8988T (cell line): ENCODE results near the gene KLHL17.

Experiments used
- DNase-seq: peaks from one replicate; pipeline ENCODE4 v3.0.0; 2011

The KLHL17 gene

DNA sequence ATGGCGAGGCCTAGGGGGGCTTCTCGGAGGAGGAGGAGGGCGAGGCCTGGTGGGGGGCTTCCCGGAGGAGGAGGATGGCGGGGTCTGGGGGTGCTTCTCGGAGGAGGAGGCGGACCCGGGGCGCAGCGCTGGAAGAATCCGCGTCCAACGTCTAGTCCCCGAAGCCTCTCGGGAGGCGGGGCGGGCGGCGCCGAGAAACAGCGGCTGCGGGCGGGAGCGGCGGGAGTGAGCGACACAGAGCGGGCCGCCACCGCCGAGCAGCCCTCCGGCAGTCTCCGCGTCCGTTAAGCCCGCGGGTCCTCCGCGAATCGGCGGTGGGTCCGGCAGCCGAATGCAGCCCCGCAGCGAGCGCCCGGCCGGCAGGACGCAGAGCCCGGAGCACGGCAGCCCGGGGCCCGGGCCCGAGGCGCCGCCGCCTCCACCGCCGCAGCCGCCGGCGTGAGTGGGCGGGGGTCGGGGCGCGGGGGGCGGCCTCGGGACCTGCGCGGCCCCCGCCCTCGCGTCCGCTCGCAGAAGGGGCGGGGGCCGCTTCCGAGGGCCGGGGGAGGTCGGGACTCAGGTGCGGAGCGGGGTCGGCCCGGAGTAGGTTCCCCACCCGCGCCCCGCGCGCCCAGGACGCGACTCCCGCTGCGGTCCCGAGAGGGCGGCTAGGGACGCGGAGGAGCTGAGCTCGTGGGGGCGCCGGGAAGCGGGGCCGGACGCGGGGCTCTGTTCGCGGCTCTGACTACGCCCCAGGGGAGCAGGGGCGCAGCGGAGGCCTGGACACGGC, at the start of gene KLHL17:
Gene KLHL17 (plus strand): TSS at position 222 of the 769 bp plus-strand sequence. CDS start 110 bp downstream, at position 332.
- DNase-seq: peak; percentile 91

DNA sequence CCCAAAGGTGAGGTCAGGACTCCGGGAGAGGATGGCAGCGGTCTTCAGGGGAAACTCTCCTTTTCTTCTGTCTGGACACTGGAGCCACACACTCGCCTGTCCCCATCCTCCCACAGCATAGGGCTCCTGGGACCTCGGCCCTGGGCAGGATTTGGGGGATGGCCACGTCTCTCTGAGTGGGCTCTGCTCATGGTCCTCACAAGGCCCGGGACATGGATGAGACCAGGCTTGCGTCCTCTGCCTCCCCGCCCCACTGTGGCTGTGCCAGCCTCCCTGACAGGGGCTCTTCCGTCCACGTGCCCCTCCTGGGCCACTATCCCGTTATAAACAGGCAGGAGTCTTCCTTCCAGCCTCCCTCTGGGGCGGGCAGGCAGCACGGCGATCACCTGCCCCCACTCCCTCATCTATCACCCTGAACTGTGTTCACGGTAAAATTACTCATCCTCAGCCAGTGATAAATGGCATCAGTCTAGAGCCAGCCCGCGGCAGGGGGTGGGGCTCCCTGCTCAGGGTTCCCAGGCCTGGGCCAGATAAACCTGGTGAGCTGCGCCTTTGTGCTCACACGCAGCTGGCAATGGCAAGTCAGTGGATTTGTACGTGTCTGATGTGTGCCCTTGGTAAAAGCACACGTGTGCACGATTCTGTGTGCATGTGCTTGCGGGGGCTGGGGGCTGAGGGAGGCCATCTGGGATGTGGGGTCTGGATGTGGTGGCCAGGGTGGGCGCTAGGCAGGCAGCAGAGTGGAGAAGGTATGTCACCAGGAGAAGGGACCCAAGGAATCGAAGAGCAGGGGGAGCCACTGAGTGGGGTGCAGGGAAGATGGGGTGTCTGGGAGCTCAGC, 49.3 kb upstream of the KLHL17 start:
- DNase-seq: peak; percentile 8

DNA sequence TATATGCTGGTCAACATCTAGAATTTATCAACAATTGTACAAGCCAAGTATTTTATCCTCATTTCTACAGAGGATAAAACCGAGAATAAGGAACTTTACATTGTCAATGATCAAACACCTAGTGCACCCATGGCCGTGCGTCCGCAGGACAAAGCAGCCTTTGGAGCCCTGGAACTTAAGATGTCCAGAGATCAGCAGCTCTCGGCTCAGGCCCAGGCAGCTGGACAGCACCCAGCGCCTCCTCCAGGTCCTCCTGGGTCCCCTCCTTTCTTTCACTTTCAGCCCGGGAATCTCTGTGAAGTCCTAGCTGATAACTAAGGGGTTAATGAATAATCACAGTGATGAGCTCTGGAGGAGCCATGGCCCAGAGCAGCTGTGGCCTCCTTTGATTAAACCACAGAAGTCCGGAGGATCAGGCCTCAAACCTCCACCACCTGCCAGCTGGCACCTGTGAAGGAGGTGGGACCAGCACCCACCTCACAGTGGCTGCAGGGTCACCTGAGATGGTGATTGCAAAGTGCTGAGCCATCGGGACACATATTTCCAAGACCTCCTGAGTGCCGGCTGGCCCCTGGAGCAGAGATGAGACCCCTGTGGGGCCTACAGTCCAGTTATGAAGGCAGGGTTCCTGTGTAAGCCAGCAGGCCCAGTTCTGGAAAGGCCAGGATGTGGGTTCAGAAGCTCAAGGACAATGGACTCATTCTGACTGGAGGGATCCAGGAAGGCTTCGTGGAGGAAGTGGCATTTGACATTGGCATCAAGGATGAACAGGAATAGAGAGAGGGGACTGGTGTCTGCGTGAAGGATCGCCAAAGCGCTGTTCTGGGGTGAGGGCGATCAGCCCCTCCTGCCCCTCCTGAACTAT, 48.3 kb upstream of the KLHL17 start:
- DNase-seq: peak; percentile 9

DNA sequence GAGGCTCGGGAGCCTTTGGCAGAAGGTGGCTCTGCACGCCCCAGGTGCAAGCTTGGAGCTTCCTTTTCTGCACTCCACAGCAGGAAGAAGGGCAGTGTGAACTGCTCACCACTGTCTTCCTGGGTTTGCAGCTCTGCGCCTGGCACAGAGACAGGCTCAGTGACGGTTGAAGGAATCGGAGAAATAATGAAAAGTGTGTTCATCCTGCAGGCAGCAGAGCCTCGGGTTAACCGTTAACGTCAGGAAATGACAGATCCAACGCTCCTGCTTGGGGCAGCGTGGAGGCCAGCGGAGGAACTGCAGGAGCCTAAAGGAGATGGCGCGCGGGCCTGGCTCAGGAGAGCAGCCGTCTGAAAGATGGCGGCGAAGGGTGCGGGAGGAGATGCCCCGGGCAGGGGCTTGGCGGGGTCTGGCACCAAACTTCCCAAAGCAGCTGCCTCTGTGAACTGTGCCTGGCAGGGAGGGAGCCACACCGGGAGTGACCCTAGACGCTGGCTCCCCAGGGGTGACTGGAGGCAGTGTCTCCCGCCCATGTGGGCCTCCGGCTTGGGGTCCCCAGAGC, 47.6 kb upstream of the KLHL17 start:
- no peak for DNase-seq

DNA sequence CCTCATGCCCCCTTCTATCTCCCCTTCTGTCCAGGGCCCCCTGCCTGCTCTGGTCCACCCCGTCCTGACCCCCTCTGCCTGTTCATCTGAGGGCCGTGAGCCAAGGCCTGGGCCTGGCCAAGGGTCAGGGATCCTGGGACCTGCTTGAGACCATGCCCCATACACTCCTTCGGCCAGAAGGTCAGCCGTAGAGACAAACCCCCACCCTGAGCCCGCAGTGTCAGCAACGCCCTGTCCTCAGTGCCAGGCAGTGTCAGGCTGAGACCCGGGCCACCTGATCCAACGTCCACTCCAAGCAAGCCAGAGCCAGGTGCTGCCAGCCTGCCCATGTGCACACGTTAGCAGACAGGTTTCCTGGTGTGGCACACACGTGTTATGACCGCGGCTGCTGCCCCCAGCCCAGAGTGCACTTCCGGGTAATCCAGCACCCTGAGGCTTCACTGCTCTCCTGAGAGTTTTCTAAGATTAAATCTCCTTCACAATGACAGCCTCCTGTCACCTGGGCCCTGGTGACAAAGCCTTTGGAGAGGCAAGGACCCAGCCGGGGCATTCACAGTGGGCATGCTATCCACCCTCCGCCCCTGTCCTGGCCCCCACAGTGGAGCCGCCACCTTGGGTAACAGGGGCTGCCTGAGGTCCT, 46.8 kb upstream of the KLHL17 start:
- DNase-seq: no peak

DNA sequence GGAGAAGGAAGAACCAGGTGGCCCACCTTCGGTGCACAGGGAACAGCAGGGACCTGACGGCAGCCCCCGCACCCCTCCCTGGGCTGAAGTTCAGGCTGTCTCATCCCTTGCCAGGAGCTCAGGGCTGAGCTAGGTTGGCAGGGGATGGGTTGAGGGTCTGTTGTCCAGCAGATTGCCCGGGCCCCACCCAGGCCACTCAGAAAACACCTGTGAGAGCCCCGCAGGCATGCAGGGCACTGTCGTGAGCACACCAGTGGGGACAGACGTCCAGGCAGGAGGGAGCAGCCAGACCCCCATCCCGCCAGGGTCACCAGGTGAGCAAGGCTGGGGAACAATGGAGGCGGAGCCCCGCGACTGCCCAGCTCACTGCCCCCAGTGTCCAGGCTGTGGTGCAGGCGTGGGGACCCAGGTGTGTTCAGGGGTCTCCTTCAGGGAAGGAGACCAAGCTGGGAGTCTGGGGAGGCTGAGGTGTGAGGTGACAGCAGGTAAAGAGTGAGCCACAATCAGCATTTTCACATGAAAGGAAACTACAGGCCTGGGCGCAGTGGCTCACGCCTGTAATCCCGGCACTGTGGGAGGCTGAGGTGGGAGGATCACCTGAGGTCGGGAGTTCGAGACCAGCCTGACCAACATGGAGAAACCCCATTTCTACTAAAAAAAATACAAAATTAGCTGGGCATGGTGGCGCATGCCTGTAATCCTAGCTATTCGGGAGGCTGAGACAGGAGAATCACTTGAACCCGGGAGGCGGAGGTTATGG, 46.1 kb upstream of the KLHL17 start:
- DNase-seq: no peak

DNA sequence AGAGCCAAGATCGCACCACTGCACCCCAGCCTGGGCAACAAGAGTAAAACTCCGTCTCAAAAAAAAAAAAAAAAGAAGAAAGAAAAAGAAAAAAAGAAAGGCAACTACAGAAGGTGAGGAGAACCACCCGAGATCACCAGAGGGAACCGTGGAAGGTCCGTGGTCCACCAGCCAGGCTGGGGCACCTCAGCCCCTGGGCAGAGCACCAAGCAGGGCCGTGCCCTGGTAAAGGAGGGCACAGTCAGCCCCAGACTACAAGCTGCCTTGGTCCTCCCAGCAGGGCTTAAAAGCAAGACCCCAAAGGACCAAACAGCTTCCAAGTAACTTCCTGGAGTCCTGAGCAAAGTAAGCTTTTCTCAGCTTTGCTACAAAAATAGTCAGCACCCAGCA, 45.5 kb upstream of the KLHL17 start:
- no peak for DNase-seq

DNA sequence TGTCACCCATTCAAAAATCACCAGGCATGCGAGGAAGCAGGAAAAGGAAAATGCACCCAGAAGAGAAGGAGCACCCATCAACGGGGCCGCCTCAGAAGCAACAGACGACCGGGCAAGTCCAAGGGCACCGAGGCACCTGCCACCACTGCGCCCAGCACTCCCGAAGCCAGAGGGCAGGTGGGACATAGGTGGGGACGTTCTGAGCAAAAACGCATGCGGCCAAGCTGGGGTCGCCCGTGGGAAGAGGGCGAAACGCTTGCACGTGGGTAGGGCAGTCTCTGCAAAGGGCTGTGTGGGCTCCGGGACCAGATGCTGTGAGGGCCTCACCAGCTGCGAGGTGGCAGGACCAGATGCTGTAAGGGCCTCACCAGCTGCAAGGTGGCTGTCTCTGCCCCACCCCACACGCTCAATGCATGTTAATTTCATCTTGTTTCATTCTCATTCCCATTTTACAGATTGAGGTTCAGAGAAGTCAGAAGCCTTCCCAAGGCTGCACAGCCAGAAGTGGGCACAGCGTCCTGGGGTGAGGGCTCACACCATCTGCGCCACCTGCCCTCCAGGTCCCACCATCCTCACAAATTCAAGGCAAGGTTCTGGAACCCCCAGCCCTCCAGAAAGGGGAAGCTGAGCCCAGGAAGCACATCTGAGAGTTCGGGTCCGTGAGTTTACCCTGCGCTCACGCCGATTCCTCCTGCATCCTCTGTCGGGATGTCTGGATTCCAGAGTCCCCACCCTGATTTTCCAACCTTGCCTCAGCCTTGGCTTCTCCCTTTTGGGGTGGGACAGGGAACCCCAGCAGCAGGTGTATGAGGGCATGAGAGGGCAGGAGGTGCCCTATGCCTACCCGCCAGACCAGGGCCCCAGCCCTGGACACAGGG, 44.9 kb upstream of the KLHL17 start:
- no peak for DNase-seq

DNA sequence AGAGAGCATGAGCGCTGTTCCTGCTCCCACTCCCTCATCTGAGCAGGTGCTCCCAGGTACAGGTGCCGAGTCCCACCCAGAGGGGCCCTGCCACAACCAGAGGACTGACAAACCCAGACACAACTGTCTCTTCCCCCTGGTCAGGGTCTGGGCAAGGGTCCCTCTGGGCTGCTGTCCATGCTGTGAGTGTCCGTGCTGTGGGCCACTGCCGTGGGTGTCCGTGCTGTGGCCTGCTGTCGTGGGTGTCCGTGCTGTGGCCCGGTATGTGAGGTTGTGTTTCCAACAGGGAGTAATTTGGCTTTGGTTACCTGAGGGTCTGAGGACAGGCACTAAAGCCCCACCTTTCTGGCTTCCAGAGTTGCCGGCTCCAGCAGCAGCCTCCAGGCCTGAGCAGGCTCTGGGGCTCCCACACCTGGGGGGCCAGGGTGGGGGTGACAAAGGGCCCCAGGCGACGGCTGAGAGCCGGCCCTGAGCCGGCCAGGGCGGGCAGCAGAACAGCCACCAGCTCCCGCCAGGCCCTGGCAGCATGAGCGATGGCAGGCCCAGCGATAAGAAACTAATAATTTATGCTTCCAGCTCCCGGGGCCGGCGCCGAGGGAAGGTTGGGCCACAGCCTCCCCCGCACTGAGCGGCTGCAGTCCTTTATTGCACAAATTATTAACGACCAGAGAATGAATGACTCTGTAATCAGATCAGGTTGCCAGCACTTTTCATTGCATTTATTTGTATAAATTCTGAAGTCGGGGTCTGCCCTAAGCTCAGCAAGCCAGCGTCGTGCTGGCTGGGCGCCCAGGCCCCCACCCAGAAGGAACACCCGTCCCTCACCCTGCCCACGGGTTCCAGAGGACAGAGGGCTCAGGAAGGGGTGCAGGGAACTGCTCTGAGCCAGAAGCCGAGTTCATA, 44.0 kb upstream of the KLHL17 start:
- no peak for DNase-seq

DNA sequence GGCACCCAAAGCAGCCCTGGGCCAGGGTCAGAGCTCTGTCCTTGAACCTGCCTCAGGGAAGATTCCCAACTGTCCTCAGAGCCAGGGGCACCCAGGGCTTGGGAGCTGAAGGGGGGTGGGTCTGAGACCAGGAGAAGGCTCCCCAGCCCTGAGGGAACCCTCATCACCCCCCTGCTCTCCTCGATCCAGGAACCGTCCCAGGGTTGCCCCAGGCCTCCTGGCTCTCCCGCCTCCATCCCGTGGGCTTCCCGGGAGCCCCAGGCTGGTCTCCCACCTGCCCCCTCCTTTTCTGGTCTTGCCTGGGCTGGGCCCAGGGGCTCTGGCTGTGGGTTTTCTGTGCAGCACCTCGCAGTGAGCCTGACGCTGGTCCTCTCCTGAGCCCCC, 43.3 kb upstream of the KLHL17 start:
- DNase-seq: no peak

DNA sequence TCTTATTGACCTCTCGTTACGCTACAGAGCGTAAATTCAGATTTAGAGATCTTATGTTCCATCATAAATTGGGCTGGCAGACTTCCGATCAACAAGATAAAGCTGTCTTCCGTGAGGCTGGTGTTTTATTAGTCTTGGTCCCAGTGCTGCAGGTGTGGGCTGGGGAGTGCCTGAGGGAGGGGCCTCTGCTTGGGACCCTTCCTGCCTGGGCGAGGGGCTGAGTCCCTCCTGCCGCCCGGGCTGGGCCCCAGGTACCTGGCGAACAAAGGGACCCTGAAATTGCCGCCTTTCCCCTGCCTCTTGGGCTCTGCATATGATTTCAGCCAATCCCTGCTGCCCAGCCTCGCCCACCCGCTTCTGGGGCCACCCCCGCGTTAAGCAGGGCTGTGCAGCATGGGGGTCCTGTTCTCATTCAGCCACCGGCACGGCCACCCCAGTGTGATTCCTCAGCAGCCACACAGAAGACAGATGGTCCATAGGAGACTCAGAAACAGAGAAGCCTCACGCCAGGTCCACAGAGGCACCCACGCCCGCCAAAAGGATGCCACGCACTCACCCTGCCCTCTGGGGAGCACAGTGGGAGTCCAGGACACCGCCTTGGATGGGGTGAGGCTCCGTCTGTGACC, 42.8 kb upstream of the KLHL17 start:
- no peak for DNase-seq

DNA sequence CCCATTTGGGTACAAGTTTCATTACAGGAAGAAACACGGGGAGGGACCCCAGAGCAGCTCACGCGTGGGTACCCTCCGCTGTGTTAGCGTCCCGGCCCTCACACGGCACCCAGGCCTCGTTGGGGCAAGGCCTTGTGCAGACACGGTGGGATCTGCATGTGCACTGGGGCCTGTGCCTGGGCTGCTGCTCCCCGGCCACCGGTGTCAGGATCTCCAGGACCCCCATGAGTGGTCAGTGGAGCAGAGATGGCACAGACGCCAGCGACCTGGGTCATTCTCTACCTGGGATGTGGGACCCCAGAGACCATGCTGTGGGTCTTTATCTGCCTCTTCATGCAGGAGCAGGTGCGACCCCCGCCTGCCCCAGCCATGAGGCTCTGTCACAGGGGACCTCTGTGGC, 42.0 kb upstream of the KLHL17 start:
- DNase-seq: no peak

DNA sequence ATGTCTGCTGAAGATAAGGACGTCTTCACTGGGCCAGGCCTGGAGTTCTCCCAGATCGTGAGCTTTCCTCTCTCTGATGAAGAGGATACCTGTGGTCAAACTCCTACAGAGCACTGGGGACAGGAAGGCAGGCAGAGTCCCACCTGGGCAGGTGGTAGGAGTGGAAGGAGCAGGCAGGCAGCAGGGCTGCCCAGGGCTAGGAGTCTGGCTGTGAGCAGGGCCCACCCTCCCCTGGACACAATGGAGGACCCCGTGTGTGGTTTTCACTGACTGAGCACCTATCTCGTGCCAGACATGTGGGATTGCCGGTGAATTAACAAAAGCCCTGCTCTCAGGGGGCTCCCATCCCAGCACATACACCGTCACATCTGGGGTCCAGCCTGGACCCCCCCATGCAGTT, 41.5 kb upstream of the KLHL17 start:
- no peak for DNase-seq

DNA sequence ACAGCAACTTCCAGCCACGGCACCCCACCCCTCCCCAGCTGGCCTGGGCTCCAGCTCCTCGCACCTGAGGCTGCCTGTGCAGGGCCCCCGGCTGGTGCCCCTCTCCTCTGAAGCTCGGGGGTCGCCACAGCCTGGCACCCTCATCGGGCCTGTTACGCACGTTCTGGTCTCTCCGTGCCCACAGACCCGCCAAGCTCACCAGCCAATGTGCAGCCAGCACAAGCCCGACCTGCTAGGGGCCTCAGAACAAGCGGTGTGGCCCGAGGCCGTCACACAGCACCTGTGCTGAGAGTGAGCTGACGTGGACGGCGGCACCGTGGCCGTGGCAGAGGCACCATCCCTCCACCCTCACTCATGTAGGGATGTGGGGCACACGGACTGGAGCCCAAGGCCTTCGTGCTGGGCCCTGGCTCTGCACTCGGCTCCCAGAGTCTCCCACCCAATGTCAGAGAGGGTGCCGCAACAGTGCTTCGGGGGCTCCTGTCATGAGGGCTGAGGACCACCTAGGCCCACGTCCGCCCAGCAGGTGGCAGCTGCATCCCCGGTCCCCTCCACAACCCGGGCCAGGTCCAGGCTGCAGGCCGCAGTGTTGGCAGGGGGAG, 41.0 kb upstream of the KLHL17 start:
- no peak for DNase-seq

DNA sequence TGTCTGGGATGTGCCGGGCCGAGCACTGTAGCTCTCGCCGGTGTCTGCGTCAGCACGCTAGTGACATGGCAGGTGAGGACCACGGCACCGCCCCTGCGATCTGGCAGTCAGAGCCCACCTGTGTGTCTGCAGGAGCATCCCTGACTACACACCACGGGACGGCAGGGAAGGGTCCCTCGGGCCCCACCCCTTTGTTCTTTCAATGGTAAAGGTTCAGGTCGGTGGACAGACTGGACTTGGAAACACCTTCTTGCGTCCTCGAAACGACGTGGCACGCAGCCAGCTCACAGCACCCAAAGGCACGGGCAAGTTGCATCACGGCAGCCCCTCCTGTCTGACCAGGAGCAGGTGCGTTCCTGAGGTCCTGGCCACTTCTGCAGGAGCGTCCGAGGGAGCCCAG, 40.4 kb upstream of the KLHL17 start:
- DNase-seq: no peak

DNA sequence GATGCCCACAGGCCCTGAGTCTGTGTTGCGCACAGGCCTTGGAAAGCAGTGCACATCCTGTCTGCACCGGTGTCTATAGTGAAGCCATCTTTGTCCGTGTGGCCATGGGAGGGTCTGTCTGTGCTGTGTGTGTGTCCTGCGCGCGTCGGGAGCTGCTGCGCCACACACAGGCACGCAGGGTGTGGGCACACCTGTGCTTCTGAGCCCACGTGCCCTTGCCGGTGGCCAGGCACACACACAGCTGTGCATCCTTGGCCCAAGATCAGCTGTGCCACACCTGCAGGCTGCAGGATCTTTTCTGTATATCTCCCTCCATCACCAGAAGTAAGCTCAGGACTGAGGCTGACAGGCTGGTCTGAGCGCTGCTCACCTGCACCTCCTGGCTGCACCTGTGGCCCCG, 39.9 kb upstream of the KLHL17 start:
- no peak for DNase-seq

DNA sequence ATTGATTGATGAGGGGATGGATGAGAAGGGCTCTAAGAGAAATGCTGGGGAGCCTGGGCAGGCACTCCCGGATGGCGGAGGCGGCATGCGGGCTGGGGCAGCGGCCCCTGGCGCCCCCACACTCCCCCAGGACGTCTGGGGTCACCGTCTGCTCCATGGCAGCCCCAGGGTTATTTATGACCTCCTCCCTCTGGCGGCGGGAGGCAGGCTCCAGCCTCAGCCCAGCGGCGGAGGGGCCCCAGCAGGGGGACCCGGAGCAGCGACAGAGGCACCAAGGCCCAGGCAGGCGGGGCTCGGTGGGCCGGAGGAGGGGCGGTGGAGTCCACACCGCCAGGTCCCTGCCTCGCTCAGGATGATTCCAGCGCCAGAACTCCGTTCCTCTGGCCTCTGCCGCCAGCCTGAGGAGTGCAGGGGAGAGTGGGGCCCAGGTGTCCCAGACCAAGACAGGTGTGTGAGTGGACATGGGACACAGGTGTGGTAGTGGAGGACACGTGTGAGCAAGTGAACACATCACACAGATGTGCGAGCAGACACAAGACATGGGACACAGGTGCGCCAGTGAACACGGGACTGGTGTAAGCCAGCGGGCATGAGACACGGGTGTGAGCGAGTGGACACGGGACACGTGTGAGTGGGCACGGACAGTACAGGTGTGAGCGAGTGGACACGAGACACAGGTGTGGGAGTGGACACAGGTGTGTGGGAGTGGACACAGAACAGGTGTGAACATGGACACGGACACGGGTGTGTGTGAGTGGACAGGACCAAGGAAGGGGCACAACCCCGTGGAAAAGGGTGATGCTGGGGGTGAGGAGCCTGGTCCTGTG, 39.2 kb upstream of the KLHL17 start:
- DNase-seq: peak; percentile 95
